SU-DHL-6 (cell line): ENCODE data around the gene AQP1.

ENCODE experiments used
- CTCF ChIP-seq: fragments of 200-600 bp; sonication (generic); IDR thresholded peaks from one replicate; pipeline ENCODE4 v1.5.1; 2017; ENCODE audit warnings: antibody characterized with exemption, mild to moderate bottlenecking, low read length, moderate library complexity; ENCODE audit not compliant: insufficient read depth, poor library complexity, severe bottlenecking
- EZH2phosphoT487 ChIP-seq: fragments of 200-600 bp; sonication (generic), shearing (Covaris generic); conservative IDR thresholded peaks from 2 replicates; pipeline ENCODE4 v1.6.1; 2018; ENCODE audit warnings: mild to moderate bottlenecking, antibody characterized with exemption, low read length, moderate library complexity, mixed read lengths

- TF ChIP-seq CTCF, result no peak
- TF ChIP-seq EZH2phosphoT487, result no peak
These were observed 18.0 kb downstream of the AQP1 start for GRCh38 chr7:30929686-30930085.
